Lower lobe of right lung (tissue), 2 donors: Measurements from ENCODE around the gene IYD. TPM values are rescaled to one million over a fixed set of nuclear protein-coding genes. Genes with fewer than 3 reads are reported as not detected.

Experiments
- ATAC-seq, 2 donors: fragments of 200-7000 bp; cut with Tn5 transposase; one replicate each; pipeline ENCODE4 v1.9.1; 2020 to 2022; ENCODE audit warnings: mild to moderate bottlenecking in 2 of 2, moderate library complexity in 2 of 2
- DNase-seq: peaks from one replicate; pipeline ENCODE4 v3.0.0-alpha.2; 2020
- H3K27ac ChIP-seq: fragments of 200-600 bp; one replicate; pipeline ENCODE4 v1.8.0; 2022
- H3K27me3 ChIP-seq: fragments of 200-600 bp; one replicate; pipeline ENCODE4 v1.8.0; 2022; ENCODE audit warnings: low read depth
- H3K36me3 ChIP-seq: fragments of 200-600 bp; one replicate; pipeline ENCODE4 v1.8.0; 2022; ENCODE audit warnings: mild to moderate bottlenecking
- H3K4me1 ChIP-seq: fragments of 200-600 bp; one replicate; pipeline ENCODE4 v1.8.0; 2022
- H3K4me3 ChIP-seq: fragments of 200-600 bp; one replicate; pipeline ENCODE4 v1.8.0; 2022; ENCODE audit warnings: mild to moderate bottlenecking
- H3K9me3 ChIP-seq: fragments of 200-600 bp; one replicate; pipeline ENCODE4 v1.8.0; 2022
- CTCF ChIP-seq: fragments of 200-600 bp; IDR thresholded peaks from one replicate; pipeline ENCODE4 v1.8.0; 2022; ENCODE audit warnings: antibody characterized with exemption, mild to moderate bottlenecking
- intact Hi-C: fragments of 100-400 bp; cut with DNase I; formaldehyde crosslinking; loops from one replicate; pipeline ENCODE4 v1.11.0; 2022
- total RNA-seq: library from RNA; stranded (reverse); fragmentation: NEBNext Ultra II Directional; extraction: Animal tissue kit (Norgen Biotek cat#: 25700); gene quantifications from one replicate; pipeline ENCODE4 v1.2.1, GENCODE V29; 2021
- donor health status: DM: no; HTN: yes; CAD: no; lungs with severe emphysema.

The IYD gene
- total RNA-seq, 1 donor from 2014 or later: 1.9 TPM

GRCh38 chr6:150363733-150364132 is 5.1 kb upstream of the IYD start:
- intact Hi-C loops: no loop called here
- TF ChIP-seq CTCF: no peak
- DNase-seq (no peak), ATAC-seq (no peak)
- H3K4me3 ChIP-seq: no peak overlapping the region
- H3K9me3 ChIP-seq: no peaks in the 10 kb centered on the region
- H3K27me3 ChIP-seq: no peaks in the 10 kb centered on the region
- no peak overlapping the region for H3K27ac ChIP-seq
- no peaks in the 10 kb centered on the region for H3K36me3 ChIP-seq
- H3K4me1 ChIP-seq: no peaks in the 10 kb centered on the region

- Histone ChIP-seq H3K36me3 (no peaks in the 10 kb centered on the region), H3K4me1 (no peaks in the 10 kb centered on the region), H3K27ac (no peak overlapping the region), H3K27me3 (no peaks in the 10 kb centered on the region), H3K4me3 (no peak overlapping the region), H3K9me3 (no peaks in the 10 kb centered on the region)
- DNase-seq (no peak), ATAC-seq (no peak)
- intact Hi-C loops: no loop called here
- TF ChIP-seq CTCF: no peak
Measured at GRCh38 chr6:150366118-150366778, 2.6 kb upstream of the IYD start.

GRCh38 chr6:150369408-150369807 is 596 bp downstream of the IYD start:
- no peaks in the 10 kb centered on the region for H3K36me3 ChIP-seq
- DNase-seq (no peak), ATAC-seq (no peak)
- TF ChIP-seq CTCF: no peak
- intact Hi-C loops: no loop called here
- H3K4me1 ChIP-seq: no peaks in the 10 kb centered on the region
- no peak overlapping the region for H3K4me3 ChIP-seq
- no peaks in the 10 kb centered on the region for H3K27me3 ChIP-seq
- no peak overlapping the region for H3K27ac ChIP-seq
- no peaks in the 10 kb centered on the region for H3K9me3 ChIP-seq

GRCh38 chr6:150370112-150370511 is 1.3 kb downstream of the IYD start:
- no peak overlapping the region for H3K27ac ChIP-seq
- intact Hi-C loops: no loop called here
- ATAC-seq: peak in 1 of 2 donors; percentile 20
- H3K9me3 ChIP-seq: no peaks in the 10 kb centered on the region
- no peak for DNase-seq
- no peaks in the 10 kb centered on the region for H3K27me3 ChIP-seq
- no peaks in the 10 kb centered on the region for H3K4me1 ChIP-seq
- H3K4me3 ChIP-seq: no peak overlapping the region
- H3K36me3 ChIP-seq: no peaks in the 10 kb centered on the region
- no peak for TF ChIP-seq CTCF

DNA sequence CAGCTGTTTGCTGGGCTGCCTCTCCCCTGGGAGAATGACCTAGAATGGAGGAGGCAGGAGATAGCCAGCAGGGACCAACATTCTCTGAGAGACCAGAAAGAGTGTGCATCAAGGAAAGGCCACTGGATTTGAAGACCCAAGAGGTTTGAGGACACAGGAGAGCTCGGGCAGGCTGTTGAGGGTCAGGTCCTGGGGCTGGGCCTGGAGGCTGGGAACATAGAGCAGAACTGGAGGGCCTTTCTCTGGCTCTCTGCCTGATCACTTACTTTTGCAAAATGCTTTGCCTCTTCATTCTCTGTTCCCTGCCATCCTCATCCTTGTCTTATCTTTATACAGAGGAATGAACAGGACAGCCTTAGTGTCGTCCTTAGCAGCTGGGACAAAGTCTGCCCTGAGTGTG is 2.5 kb downstream of the IYD start:
- H3K27me3 ChIP-seq: no peaks in the 10 kb centered on the region
- no peak overlapping the region for H3K4me3 ChIP-seq
- intact Hi-C loops: no loop called here
- no peaks in the 10 kb centered on the region for H3K9me3 ChIP-seq
- no peaks in the 10 kb centered on the region for H3K4me1 ChIP-seq
- H3K27ac ChIP-seq: no peak overlapping the region
- DNase-seq (no peak), ATAC-seq (no peak)
- no peak for TF ChIP-seq CTCF
- no peaks in the 10 kb centered on the region for H3K36me3 ChIP-seq
